ENCODE results near the gene SND1.
A peak's percentile ranks its signal among the peaks of the same experiment; 100 is the strongest.

SND1 gene

DNA sequence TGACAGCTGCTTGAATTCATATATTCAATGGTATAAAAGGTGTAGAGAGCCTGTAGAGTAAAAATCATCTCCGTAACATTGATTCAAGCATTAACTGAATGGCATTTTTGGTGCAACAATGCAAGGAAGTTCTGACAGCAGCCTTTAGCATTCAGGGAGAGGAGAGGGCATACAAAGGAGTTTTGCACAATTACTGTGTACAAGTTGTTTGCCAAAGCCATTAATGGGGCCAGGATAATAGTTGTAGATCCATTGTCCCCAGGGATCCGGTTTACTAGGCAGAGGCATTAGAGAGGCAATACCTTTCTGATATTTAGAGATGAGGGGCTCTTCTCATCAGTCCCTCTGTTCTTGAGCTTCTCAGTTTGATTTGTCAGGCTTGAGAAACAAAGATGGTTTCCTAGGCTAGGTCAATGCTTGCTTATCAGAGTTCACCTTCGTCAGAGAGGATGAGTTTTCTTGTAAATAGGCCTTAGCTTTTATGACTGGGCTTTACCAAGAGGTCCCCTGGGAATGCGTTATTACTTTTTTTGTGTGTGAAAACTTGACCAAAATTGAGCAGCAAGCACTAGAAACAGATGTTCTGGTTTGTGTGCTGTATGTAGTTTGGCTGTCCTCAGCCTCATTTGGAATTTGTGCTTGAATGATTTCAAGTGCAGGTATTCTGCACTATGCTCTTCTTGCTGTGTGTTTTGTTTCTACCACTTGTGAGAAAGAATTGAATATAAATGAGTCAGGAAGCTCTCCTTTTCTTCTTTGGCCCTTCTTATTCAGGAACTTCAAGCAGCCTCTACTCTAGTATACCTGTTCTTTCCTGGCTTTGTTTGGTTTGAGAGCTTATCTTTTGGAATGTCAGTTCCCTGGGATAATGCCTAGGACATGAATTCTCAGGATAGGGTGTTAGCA lies 32.0 kb downstream of the SND1 start:
- peaks cover 36% of the 10 kb centered on the region for H3K36me3 Mint-ChIP-seq
- H3K27me3 Mint-ChIP-seq, result no peaks in the 10 kb centered on the region
- peaks cover 15% of the 10 kb centered on the region for H3K9me3 Mint-ChIP-seq
- CTCF ChIA-PET, result no interaction called here
- peaks cover 7% of the 10 kb centered on the region for H3K4me1 Mint-ChIP-seq
- H3K4me3 Mint-ChIP-seq, result no peak overlapping the region
- H3K27ac Mint-ChIP-seq, result no peak overlapping the region
- no peak for DNase-seq

DNA sequence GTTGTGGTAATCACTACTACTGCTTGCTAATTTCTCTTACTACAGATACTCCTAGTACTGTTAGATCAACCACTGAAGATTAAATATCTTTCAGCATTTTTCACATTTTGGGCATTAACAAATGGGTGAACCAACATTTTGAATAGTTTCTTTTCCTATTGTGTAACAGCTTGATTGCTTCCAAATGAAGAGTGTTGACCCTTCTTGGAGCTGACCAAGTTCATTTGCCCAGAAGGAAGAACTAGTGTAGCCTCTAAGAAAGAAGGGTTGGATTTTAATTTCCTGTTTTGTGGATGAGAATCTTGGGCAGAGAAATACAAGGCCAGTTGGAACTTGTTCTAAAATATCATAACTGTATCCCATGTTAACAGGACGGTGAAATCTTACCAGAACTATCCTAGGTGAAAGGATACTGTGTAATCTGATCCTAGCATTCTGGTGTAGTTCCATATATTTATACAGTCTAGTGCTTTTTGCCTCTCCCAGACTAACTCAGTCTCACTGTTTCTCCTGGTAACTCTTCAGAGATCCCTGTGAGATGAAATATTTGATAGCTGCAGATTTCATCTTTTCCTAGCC lies 37.3 kb downstream of the SND1 start:
- H3K4me3 Mint-ChIP-seq, result no peak overlapping the region
- CTCF ChIA-PET, result no interaction called here

DNA sequence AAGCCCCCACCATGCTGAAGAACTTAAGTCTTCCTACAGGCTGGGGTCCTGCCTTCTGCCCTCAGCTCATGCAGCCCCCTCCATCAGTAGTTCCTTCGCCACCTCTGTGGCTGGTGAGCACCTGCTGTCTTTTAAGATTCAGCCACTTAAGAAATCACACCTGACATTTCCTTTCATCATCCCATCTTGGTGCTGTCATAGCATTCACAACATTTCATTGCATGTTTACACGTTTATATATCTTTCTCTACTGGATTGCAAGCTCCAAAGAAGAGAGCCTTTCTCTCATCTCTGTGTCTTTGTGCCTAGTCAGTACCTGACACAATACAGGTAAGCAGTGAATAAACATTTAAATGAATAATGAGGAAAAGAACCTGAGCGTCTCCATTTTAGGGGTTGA lies 38.3 kb downstream of the SND1 start:
- H3K9me3 Mint-ChIP-seq, result no peaks in the 10 kb centered on the region
- DNase-seq, result no peak
- H3K4me3 Mint-ChIP-seq, result no peak overlapping the region
- H3K4me1 Mint-ChIP-seq, result peaks cover 2% of the 10 kb centered on the region
- peaks cover 49% of the 10 kb centered on the region for H3K36me3 Mint-ChIP-seq
- no peaks in the 10 kb centered on the region for H3K27me3 Mint-ChIP-seq
- H3K27ac Mint-ChIP-seq, result peak overlapping the region; percentile 39
- CTCF ChIA-PET, result no interaction called here

More for the DNA sequence above, 37.3 kb downstream of the SND1 start:
- H3K27me3 Mint-ChIP-seq, result no peaks in the 10 kb centered on the region
- H3K27ac Mint-ChIP-seq, result no peak overlapping the region
- H3K9me3 Mint-ChIP-seq, result no peaks in the 10 kb centered on the region
- H3K36me3 Mint-ChIP-seq, result peaks cover 41% of the 10 kb centered on the region
- no peak for DNase-seq
- peaks cover 4% of the 10 kb centered on the region for H3K4me1 Mint-ChIP-seq

DNA sequence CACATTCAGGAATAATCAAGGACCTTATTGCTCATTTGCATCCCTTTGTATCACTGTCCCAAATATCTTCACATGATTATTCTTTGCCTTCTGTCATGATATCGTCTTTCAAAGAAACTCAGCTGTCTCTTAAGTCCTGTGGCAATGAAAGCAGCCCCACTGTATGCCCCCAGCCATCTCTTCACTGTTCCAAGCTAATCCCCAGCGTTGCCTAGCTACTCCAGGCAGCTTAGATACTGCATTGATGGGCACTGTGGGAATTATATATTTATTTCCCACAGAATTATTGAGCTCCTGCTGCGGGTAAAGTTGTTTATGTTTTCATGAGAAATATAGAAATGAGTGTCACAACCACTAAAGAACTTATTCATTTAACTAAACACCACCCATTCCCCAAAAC lies 38.8 kb downstream of the SND1 start:
- Mint-ChIP-seq H3K36me3 (peaks cover 52% of the 10 kb centered on the region), H3K27ac (no peak overlapping the region), H3K4me1 (no peaks in the 10 kb centered on the region), H3K4me3 (no peak overlapping the region), H3K9me3 (no peaks in the 10 kb centered on the region), H3K27me3 (no peaks in the 10 kb centered on the region)
- no peak for DNase-seq
- CTCF ChIA-PET, result no interaction called here

DNA sequence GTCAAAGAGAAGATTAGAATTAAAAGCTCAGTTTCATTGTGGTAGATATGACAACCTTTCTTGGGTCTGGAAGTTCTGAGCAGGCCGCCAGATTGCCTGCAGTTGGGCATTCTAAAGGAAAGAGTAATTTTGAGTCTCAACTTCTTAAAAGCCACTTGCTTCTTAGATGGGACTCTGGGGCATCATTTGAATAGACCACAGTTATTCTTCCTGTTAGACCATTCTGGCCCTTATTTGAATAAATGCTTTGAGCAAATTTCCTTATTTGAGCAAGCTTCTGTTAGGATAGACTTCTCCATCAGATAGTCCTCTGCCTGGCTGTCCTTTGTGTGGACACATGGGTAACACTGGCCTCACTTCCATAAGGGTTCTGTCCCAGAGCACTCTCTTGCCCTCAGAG lies 40.2 kb downstream of the SND1 start:
- Mint-ChIP-seq H3K9me3 (no peaks in the 10 kb centered on the region), H3K27me3 (no peaks in the 10 kb centered on the region), H3K36me3 (peaks cover 51% of the 10 kb centered on the region), H3K4me3 (no peak overlapping the region), H3K27ac (no peak overlapping the region), H3K4me1 (no peaks in the 10 kb centered on the region)
- no peak for DNase-seq
- CTCF ChIA-PET, result no interaction called here

DNA sequence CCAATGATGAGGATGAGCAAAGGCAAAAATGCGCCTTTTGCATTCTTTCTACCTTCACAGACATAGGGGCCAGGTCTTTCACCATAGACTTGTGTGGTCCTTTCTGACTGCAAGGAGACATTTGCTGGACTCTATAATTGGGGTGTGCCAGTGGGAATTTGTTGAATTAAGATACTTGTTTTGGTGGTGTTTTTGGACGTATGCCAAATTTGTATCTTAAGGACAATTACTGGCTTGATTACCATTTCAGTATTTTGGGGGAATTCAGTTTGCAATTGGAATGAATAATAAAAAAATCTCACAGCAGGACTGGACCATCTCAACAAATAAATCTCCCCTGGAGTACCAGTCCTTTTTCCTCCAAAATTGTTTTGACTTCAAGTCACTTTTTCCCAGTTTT lies 47.9 kb downstream of the SND1 start:
- Mint-ChIP-seq H3K4me1 (no peaks in the 10 kb centered on the region), H3K27ac (no peak overlapping the region), H3K27me3 (no peaks in the 10 kb centered on the region), H3K9me3 (no peaks in the 10 kb centered on the region), H3K4me3 (no peak overlapping the region), H3K36me3 (peaks cover 42% of the 10 kb centered on the region)
- CTCF ChIA-PET, result interaction anchor here (1.1 kb wide), 1 partner anchor 9 kb away, joined by 3 read pairs; no protein-coding TSS in a partner anchor
- DNase-seq, result no peak

DNA sequence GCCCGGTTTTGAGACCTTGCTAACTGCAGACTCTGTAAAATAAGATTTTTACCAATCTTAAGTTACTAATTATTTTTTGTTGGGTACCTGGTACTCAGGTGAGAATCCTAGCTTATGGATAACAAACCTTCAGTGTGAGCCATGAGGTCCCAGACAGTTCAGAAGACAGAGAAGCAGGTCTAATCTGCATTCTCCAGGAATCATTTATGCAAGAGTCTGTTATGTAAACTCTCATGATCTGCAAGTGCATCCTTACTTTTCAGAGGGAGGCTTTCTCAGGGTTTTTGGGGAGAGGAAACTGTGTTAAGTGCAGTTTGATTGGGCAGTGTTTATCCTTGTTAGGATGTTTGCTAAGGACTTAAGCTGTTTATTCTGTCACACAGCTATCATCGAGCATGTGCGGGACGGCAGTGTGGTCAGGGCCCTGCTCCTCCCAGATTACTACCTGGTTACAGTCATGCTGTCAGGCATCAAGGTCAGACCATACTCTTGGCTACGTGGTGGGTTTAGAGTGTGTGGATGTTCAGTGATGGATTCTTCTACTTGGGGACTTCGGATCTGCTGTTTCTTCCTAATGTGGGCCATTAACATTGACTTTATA lies 50.2 kb downstream of the SND1 start:
- no peak for DNase-seq
- Mint-ChIP-seq H3K4me3 (no peak overlapping the region), H3K27me3 (no peaks in the 10 kb centered on the region), H3K4me1 (no peaks in the 10 kb centered on the region), H3K36me3 (peaks cover 38% of the 10 kb centered on the region), H3K27ac (no peak overlapping the region), H3K9me3 (no peaks in the 10 kb centered on the region)
- CTCF ChIA-PET, result no interaction called here

DNA sequence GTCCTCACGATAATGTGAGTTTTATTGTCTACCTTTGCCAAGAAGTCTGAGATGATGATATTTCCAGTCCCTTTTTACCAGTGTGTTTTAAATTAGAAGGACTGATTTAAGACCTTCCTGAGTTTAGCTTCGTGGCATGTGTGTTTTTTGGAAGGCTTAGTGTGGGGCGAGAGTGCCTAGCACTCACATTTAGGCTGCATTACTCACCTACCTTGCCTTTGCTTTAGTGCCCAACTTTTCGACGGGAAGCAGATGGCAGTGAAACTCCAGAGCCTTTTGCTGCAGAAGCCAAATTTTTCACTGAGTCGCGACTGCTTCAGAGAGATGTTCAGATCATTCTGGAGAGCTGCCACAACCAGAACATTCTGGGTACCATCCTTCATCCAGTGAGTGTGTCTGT lies 50.9 kb downstream of the SND1 start:
- Mint-ChIP-seq H3K27ac (no peak overlapping the region), H3K36me3 (peaks cover 40% of the 10 kb centered on the region), H3K27me3 (no peaks in the 10 kb centered on the region), H3K4me3 (no peak overlapping the region), H3K4me1 (no peaks in the 10 kb centered on the region), H3K9me3 (no peaks in the 10 kb centered on the region)
- DNase-seq, result no peak
- CTCF ChIA-PET, result interaction anchor here (10.7 kb wide), 1 partner anchor 507 kb away, joined by 161 read pairs; no protein-coding TSS in a partner anchor

DNA sequence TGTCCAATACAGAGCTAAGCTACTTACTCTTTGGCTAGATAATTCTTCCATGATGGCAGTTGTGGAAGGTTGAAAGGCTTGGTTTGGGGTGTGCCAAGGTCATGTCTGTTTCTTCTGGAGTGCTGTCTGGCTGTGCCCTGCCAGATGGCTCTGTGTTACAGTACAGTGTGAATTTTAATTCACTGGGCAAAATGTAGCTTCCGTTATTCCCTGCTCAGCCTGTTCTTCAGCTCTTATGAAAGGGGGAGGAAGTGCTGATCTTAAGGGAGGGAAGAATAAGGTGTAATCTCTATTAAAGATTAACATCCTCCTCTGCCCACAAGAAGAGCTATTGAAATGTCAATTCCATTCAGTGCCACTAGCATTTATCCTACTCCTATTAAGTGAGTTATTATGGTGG lies 52.2 kb downstream of the SND1 start:
- peaks cover 39% of the 10 kb centered on the region for H3K36me3 Mint-ChIP-seq
- no peaks in the 10 kb centered on the region for H3K27me3 Mint-ChIP-seq
- H3K27ac Mint-ChIP-seq, result no peak overlapping the region
- H3K4me3 Mint-ChIP-seq, result no peak overlapping the region
- H3K9me3 Mint-ChIP-seq, result no peaks in the 10 kb centered on the region
- no peaks in the 10 kb centered on the region for H3K4me1 Mint-ChIP-seq
- no peak for DNase-seq
- CTCF ChIA-PET, result interaction anchor here (10.7 kb wide), 1 partner anchor 506 kb away, joined by 161 read pairs; no protein-coding TSS in a partner anchor

DNA sequence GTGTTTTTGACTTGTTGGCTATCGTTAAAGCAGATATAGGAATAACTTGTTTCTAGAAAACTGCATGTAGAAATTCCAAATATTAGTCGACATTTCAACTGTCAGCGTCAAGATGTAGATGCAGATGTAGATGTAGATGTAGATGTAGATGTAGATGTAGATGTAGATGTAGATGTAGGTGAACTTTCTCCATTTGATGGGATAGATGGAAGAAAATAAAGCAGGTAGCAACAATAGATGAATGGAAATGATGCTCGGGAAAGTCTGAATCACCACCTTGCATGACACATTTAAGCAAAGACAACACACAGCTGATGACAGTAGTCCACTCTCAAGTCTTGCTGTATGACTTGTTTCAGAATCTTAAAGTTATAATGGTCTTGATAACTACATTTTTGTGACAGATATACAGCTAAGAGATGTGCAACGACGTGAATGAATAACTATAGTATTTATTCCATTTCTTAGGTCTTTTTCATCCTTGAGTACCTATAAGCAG lies 53.5 kb downstream of the SND1 start:
- Mint-ChIP-seq H3K9me3 (peaks cover under 1% of the 10 kb centered on the region), H3K4me3 (no peak overlapping the region), H3K36me3 (peaks cover 48% of the 10 kb centered on the region), H3K27ac (peak overlapping the region; percentile 31), H3K27me3 (no peaks in the 10 kb centered on the region), H3K4me1 (no peaks in the 10 kb centered on the region)
- CTCF ChIA-PET, result interaction anchor here (10.7 kb wide), 1 partner anchor 504 kb away, joined by 161 read pairs; no protein-coding TSS in a partner anchor
- DNase-seq, result no peak

DNA sequence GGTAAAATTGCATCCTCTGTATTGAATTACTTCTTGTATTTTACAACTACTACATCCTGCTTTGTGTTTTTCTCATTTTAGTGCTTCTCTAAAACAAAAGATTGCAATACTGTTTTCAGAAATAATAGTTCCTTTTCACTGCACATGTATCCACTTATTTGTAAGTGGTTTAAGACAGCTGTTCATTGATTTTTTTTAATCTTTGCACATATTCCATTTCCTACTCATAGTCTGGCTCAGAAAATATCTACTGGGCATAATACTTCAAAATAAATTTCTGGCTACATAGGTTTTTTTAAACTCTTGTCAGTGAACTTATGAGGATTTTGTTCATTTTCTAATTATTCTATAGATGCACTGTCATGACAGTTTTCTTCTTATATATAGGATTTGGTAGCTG lies 54.8 kb downstream of the SND1 start:
- DNase-seq, result no peak
- no peak overlapping the region for H3K27ac Mint-ChIP-seq
- H3K4me1 Mint-ChIP-seq, result no peaks in the 10 kb centered on the region
- H3K4me3 Mint-ChIP-seq, result no peak overlapping the region
- peaks cover 9% of the 10 kb centered on the region for H3K9me3 Mint-ChIP-seq
- CTCF ChIA-PET, result interaction anchor here (0.7 to 10.7 kb wide), 4 partner anchors 9 to 503 kb away, joined by 3 to 161 read pairs (median 4); no protein-coding TSS in a partner anchor
- no peaks in the 10 kb centered on the region for H3K27me3 Mint-ChIP-seq
- peaks cover 48% of the 10 kb centered on the region for H3K36me3 Mint-ChIP-seq

DNA sequence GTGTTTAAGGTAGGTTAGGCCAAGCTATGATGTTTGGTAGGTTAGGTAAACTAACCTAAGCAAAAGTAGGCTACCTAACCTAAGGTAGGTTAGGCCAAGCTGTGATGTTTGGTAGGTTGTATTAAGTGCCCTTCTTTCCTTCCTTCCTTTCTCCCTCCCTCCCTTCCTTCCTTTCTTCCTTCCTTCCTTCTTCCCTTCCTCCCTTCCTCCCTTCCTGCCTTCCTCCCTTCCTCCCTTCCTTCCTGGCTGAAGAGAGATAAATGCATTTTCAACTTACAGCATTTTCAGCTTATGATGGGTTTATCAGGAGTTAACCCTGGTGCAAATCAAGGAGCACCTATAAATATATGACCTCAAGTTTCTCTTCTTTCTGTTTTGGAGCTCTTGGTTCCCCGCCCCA lies 56.2 kb downstream of the SND1 start:
- CTCF ChIA-PET, result interaction anchor here (0.6 to 10.7 kb wide), 28 partner anchors 8 to 613 kb away, joined by 3 to 161 read pairs (median 4); no protein-coding TSS in a partner anchor
- no peaks in the 10 kb centered on the region for H3K4me1 Mint-ChIP-seq
- peaks cover 52% of the 10 kb centered on the region for H3K36me3 Mint-ChIP-seq
- DNase-seq, result no peak
- no peak overlapping the region for H3K4me3 Mint-ChIP-seq
- no peaks in the 10 kb centered on the region for H3K27me3 Mint-ChIP-seq
- peaks cover 11% of the 10 kb centered on the region for H3K9me3 Mint-ChIP-seq
- no peak overlapping the region for H3K27ac Mint-ChIP-seq

DNA sequence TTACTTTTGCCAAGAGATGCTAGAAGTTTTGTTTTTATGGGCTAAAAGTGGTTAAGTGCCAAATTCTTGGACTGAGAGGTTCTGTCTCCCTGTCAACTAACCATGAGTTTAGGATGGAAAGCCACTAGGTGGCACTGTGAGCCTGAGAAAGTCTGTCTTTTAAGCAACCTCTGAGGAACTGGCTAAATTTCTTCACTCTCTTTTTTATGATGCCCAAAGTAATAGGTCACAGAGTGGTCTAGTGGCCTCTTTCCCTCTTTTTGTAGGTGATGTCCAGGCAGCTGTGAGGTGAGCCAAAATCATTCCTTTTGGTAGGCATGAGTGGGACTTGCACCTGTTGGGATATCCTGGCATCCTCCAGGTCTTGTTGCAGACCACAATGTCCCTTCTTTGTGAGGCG lies 56.8 kb downstream of the SND1 start:
- Mint-ChIP-seq H3K4me3 (no peak overlapping the region), H3K36me3 (peaks cover 52% of the 10 kb centered on the region), H3K27me3 (no peaks in the 10 kb centered on the region), H3K27ac (no peak overlapping the region), H3K4me1 (no peaks in the 10 kb centered on the region), H3K9me3 (peaks cover 11% of the 10 kb centered on the region)
- CTCF ChIA-PET, result interaction anchor here (0.6 to 10.7 kb wide), 29 partner anchors 7 to 678 kb away, joined by 3 to 161 read pairs (median 4); no protein-coding TSS in a partner anchor
- DNase-seq, result peak; percentile 85

DNA sequence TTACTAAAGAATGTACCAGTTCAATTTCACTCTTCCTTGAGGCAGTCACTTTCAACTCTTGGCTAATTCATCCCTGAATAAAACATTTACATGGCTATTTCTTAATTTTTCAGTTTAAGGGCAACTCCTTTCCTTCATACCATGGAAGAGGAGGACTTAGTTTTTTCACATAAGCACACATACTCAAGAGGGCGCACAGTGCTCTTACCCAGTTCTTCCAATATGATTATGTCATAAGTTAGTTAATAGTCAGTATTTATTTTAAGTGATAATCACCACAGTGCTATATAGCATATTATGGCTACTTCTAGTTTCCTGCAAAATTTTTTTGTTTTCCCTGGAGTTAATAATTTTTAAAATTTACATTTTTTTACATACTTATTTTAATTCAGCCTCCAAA lies 58.6 kb downstream of the SND1 start:
- Mint-ChIP-seq H3K4me3 (no peak overlapping the region), H3K4me1 (no peaks in the 10 kb centered on the region), H3K27ac (no peak overlapping the region), H3K27me3 (no peaks in the 10 kb centered on the region), H3K9me3 (peaks cover 11% of the 10 kb centered on the region), H3K36me3 (peaks cover 59% of the 10 kb centered on the region)
- CTCF ChIA-PET, result interaction anchor here (0.7 to 10.7 kb wide), 2 partner anchors 39 to 499 kb away, joined by 4 to 161 read pairs; no protein-coding TSS in a partner anchor
- no peak for DNase-seq

Data from activated naive CD4-positive, alpha-beta T cell treated with anti-CD3 and anti-CD28 coated beads, Interleukin-2, amount 10 ng/mL, durations not matched to agents 7 days and 5 days (primary cell).